Endothelial cell of hepatic sinusoid (primary cell): ENCODE measurements around the gene ADAMTS12.

Source experiments
- in situ Hi-C: cut with HindIII; loops from 2 replicates; pipeline ENCODE4 v1.10.0; 2017; ENCODE audit warnings: low sequenced_read_pairs

The ADAMTS12 gene

GRCh38 chr5:33769968-33770367 is 121.8 kb downstream of the ADAMTS12 start:
- in situ Hi-C loops, result loop anchor here (5.0 kb wide), 1 partner anchor 38 kb away; no protein-coding TSS in a partner anchor

DNA sequence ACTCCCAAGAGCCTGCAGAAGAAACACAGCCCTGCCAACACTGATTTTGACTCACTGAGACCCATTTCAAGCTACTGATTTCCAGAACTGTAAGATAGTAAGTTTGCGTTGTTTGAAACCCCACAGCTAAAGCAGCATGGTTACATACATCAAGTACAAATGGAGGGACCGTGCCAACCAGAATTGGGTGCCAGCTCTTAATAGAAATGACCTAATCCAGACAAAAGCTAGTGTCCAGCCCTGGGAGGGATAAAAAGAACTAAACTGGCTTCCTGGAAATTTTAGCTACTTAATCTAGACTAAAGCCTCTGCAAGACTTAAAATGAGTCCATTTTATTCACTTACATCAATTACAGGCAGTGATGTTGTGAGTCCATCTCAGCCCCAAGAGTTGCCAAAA is 122.6 kb downstream of the ADAMTS12 start:
- in situ Hi-C loops, result loop anchor here (5.0 kb wide), 1 partner anchor 37 kb away; no protein-coding TSS in a partner anchor

DNA sequence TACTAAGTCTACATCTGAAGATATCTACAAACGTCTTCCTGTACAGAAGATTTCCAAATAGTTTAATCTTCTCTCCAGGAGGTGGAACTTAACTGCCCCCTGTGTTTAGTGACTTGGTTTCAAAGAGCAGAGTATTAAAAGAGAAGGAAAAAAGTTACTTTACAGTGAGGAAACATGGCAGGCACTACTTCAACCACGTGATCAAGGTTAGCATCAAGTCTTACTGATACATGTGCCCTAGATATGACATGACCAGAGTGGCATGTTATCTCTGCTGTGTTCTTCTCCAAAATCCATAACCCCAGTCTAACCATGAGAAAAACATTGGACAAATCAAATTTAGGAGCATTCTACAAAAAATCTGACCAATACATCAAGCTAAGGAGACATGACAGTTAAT is 125.8 kb downstream of the ADAMTS12 start:
- in situ Hi-C loops, result loop anchor here (5.0 kb wide), 1 partner anchor 34 kb away; no protein-coding TSS in a partner anchor

GRCh38 chr5:33764786-33765185 is 127.0 kb downstream of the ADAMTS12 start:
- in situ Hi-C loops, result loop anchor here (5.0 kb wide), 1 partner anchor 32 kb away; no protein-coding TSS in a partner anchor

DNA sequence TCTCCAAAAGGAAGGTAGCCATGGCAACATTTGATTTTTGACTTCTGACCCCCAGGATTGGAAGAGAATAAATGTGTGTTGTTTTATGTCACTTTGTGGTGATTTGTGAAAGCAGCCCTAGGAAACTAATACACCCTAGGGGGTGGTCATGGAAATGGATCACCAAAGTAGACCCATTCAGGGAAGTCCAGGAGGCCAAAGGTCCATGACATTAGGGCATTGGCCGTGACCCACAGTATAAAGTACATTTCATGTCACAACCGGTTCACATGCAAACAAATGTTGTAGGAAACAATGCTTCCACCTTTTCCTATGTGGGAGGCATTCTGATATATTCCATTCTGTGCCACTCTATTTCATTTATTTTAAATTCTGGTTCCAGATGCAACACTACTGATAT is 128.4 kb downstream of the ADAMTS12 start:
- in situ Hi-C loops, result no loop called here

DNA sequence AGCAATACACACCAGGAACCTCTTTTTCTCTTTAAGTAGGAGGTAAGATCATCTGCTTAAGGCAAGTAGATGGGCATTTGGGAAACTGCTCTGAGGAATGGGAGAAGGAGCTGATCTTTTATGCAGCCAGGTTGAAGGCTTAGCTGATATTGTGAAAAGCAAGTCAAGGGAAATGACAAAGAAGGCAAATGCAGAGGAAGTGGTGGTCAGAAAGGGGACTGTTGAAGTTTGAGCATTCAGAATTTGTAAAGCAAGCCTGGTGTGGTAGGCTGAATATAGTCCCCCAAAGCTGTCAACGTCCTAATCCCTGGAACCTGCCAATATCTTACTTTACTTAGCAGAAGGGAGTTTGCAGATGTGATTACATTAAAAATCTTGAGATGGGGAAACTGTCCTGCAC is 128.9 kb downstream of the ADAMTS12 start:
- in situ Hi-C loops, result no loop called here

DNA sequence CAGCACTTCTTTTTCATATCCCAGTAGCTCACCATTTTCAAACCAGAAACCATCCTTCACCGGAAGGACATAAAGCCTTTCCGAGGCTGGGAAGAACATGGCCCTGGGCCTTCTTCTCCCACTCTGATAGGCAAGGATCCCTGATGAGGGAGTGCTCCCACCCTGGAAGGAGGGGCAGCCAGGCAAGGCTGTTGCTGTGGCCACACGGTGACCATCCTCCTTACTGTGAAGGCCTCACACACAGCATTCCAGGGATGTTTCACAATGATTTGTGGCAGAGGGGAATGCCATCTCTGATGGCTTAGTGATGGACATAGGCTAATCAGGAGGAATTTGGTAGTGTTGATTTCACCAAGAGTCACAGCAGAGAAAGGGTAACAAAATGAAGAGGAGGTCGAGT is 130.7 kb downstream of the ADAMTS12 start:
- in situ Hi-C loops, result no loop called here

DNA sequence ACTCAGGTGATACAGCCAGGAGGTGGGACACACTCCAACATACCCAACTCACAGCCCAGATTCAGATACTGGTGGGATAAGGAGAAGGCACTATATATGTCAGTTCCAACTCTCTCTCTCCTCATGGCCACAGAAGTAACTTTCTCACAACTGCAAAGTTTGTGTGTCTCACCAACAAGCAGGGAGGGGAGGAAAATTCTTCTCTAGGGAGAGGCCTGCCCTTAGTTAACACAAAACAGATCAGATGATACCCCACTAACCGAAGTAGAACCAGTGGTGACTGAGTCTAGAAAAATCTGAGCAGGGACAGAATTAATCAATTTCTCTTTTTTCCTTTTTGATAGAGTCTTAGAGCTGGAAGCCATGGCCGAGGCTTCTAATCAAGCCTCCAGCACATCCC is 133.1 kb downstream of the ADAMTS12 start:
- in situ Hi-C loops, result no loop called here

DNA sequence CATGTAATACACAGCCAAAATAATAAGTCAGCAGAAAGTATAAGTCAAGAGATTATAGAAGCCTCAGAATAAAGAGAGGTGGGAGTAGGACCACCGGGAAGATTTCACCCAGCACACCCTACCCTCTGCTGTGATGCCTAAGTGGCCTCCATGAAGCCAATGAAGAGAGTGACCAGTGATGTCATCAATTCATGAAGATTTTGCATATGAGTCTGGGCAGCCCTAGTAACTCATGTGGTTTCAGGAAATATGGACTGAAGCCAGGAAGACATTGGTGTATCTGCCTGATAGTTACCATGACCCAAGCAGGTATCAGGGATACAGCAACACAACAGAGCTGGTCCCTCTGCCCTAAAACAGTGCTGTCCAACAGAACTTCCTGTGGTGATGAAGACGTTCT is 135.3 kb downstream of the ADAMTS12 start:
- in situ Hi-C loops, result no loop called here

DNA sequence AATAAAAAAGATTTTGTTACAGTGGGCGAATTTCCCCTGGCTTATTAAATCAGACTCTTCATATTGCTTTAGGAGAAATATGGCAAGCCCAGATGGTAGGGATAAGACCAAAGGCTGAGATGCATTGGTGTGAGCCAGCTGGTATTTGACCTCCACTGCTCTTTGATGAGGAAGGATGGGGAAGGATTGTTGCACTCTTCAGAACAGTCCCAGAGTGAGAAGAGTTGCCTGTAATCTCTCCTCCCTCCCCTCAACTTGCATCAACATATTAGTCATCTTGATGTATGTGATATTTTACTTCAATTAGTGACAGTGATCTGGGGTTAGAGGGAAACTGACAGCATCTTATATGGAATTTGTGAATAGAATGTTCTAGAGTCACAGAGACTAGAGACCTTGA is 136.6 kb downstream of the ADAMTS12 start:
- in situ Hi-C loops, result no loop called here

GRCh38 chr5:33753704-33754103 is 138.1 kb downstream of the ADAMTS12 start:
- in situ Hi-C loops, result no loop called here

DNA sequence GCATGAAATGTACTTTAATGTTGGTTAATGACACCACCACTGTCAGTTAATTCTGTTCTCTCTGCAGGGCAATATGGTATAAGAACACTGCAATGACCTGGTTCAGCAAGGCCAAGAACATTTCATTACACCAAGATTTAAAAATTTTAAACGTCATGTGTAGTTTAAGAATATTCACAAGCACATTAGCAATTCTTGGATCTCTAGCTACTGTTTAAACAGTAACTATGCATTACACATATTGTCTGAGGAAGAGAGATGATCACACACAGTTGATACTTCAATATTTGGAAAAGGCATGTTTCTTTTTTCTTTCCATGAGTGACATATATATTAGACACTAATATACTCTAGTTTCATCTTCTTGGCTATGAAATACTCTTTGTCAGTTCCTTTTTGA is 143.0 kb downstream of the ADAMTS12 start:
- in situ Hi-C loops, result loop anchor here (5.0 kb wide), 1 partner anchor 84 kb away; no protein-coding TSS in a partner anchor

DNA sequence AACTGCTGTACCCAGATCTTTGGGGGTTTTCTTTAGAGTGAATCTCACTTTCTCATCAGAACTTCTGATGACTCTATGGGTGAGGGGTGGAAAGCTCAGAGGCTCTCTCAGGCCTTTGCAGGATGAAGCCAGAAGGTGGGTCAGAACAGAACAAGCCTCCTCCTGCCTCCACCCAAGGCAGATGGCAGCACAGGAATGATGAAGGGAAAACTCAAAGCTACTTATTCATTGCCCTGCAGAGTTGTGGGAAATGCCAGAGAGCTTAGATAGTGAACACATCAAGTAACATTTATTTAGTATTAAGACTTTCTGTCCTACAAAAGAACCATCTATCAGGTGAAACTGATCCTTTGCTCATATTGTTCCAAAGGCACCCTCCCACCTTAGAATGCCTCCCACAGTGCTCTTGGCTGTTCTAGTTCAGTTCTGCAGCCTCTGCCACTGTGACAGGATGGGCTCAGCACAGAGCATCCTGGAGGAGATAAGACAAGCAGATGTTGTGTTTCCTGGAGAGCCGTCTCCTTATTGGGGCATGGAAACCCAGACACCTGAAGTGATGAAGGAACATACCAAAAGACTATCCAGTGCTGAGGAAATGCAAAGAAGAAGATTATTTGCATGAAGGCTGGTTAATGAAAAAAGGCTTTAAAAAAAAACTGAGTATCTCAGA is 146.6 kb downstream of the ADAMTS12 start:
- in situ Hi-C loops, result loop anchor here (5.0 kb wide), 1 partner anchor 87 kb away; no protein-coding TSS in a partner anchor

- in situ Hi-C loops, result no loop called here
These were observed 148.7 kb downstream of the ADAMTS12 start for GRCh38 chr5:33743099-33743498.

DNA sequence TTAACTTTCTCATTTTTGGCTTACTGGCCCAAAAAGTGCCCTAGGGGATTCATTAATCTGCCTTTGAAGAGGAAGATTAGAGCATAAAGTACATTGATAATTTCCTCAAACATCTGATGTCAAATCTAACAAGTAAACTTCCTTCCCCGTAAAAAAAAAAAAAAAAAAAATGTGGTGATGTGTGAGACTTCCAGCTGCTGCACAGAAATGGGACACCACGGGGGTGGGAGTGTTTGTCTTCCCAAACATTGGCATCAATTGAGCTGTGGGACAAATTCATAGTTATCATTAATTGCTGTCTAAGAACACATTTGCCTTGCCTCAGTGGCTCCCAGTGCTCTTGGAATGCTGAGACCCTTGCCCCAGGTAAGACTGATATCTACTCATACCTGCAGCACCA is 149.6 kb downstream of the ADAMTS12 start:
- in situ Hi-C loops, result no loop called here

- in situ Hi-C loops, result no loop called here
These were observed 152.8 kb downstream of the ADAMTS12 start for GRCh38 chr5:33738967-33739366.

DNA sequence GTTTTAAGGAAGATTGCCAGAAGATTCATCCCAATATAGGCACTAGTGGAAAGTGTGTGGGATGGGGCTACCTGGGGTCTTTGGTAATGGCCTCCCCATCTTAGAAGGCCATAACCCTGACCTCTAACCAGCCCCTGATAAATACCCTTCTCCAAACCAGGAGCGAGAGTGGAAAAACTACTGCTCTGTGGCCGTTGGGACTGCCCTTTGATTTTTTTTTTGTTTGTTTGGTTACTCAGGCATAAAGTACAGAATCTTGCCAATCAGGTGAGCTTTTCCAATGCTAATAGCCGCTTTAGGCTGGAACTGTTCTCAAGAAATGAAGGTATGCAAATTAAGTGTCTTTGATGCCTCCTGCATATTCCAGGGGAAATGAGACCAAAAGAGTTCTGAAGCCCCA is 153.7 kb downstream of the ADAMTS12 start:
- in situ Hi-C loops, result no loop called here

GRCh38 chr5:33737697-33738096 is 154.1 kb downstream of the ADAMTS12 start:
- in situ Hi-C loops, result no loop called here

DNA sequence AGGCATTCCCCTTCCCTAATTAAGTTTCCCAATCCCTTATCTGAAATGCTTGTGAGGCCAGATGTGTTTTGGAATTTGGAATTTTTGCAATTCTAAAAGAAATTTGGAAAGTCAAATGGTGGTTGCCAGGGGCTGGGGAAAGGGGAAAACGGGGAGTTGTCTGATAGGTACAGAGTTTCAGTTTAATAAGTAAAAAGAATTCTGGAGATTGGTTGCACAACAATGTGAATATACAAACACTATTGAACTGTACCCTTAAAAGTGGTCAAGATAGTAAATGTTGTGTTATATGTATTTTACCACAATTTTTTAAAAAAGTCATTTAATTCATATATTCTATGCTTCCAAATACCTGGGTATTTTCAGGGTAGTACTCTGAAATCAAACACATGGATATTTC is 154.5 kb downstream of the ADAMTS12 start:
- in situ Hi-C loops, result no loop called here

- in situ Hi-C loops, result no loop called here
These were observed 155.3 kb downstream of the ADAMTS12 start for GRCh38 chr5:33736510-33736909.

- in situ Hi-C loops, result no loop called here
These were observed 156.7 kb downstream of the ADAMTS12 start for GRCh38 chr5:33735072-33735471.

GRCh38 chr5:33734537-33734936 is 157.3 kb downstream of the ADAMTS12 start:
- in situ Hi-C loops, result loop anchor here (5.0 kb wide), 1 partner anchor 33 kb away; no protein-coding TSS in a partner anchor

DNA sequence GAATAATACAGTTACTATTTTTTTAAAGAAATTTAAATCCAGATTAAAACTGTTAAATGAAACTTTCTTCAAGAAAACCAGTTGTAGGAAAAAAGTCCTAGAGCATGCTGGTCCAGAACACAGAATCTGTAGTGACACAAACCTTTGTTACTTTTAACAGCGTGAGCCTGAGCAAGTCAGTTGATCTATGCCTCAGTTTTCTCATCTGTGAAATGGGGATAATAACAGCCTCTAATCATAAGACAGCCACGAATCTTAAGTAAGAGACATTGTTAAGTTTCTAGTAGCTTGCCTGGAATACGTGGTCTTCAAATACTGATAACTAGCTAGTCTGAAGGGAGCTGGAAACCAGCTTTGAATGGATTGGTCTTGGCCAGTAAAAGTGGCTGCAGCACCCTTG is 158.6 kb downstream of the ADAMTS12 start:
- in situ Hi-C loops, result loop anchor here (5.0 kb wide), 1 partner anchor 34 kb away; no protein-coding TSS in a partner anchor
